Memory B cell (primary cell): ENCODE data around the gene JUND.

Experiments used
- ATAC-seq: fragments of 150-1000 bp; cut with Tn5 transposase; 2 replicates; pipeline ENCODE4 v1.10.0; 2021; ENCODE audit warnings: low read depth, mild to moderate bottlenecking, moderate library complexity
- DNase-seq, 2 donors: peaks; one replicate each; pipeline ENCODE4 v3.0.0; 2022; ENCODE audit warnings: low spot score in 2 of 2
- H3K27ac Mint-ChIP-seq: one replicate; pipeline ENCODE4 v1.8.0; 2022; ENCODE audit warnings: mild to moderate bottlenecking, moderate library complexity, mixed read lengths
- H3K27me3 Mint-ChIP-seq: one replicate; pipeline ENCODE4 v1.8.0; 2022; ENCODE audit warnings: mixed read lengths
- H3K36me3 Mint-ChIP-seq: one replicate; pipeline ENCODE4 v1.8.0; 2022; ENCODE audit warnings: mild to moderate bottlenecking, mixed read lengths
- H3K4me1 Mint-ChIP-seq: one replicate; pipeline ENCODE4 v1.8.0; 2022; ENCODE audit warnings: mixed read lengths
- H3K4me3 Mint-ChIP-seq: one replicate; pipeline ENCODE4 v1.8.0; 2022; ENCODE audit warnings: mild to moderate bottlenecking, moderate library complexity, mixed read lengths
- H3K9me3 Mint-ChIP-seq: one replicate; pipeline ENCODE4 v1.8.0; 2022; ENCODE audit warnings: mixed read lengths

The JUND gene

GRCh38 chr19:18239303-18239702 is 42.1 kb downstream of the JUND start:
- DNase-seq = no peak
- Mint-ChIP-seq H3K36me3 (peaks cover 2% of the 10 kb centered on the region), H3K4me3 (no peak overlapping the region), H3K4me1 (no peaks in the 10 kb centered on the region), H3K9me3 (no peaks in the 10 kb centered on the region), H3K27me3 (peaks cover 27% of the 10 kb centered on the region), H3K27ac (no peak overlapping the region)
- ATAC-seq = no peak

- peaks cover 36% of the 10 kb centered on the region for H3K27me3 Mint-ChIP-seq
These were observed 47.2 kb downstream of the JUND start for GRCh38 chr19:18234194-18234593.

GRCh38 chr19:18233224-18233825 is 48.1 kb downstream of the JUND start:
- no peak overlapping the region for H3K27ac Mint-ChIP-seq
- H3K4me3 Mint-ChIP-seq = no peak overlapping the region

More at GRCh38 chr19:18234194-18234593, 47.2 kb downstream of the JUND start:
- H3K36me3 Mint-ChIP-seq = peaks cover 2% of the 10 kb centered on the region
- no peak for DNase-seq
- H3K27ac Mint-ChIP-seq = no peak overlapping the region
- no peak for ATAC-seq
- no peak overlapping the region for H3K4me3 Mint-ChIP-seq
- H3K4me1 Mint-ChIP-seq = peaks cover 12% of the 10 kb centered on the region
- no peaks in the 10 kb centered on the region for H3K9me3 Mint-ChIP-seq

GRCh38 chr19:18232540-18233223 is 48.7 kb downstream of the JUND start:
- H3K27ac Mint-ChIP-seq = no peak overlapping the region
- peaks cover 2% of the 10 kb centered on the region for H3K36me3 Mint-ChIP-seq
- no peak overlapping the region for H3K4me3 Mint-ChIP-seq
- ATAC-seq (no peak), DNase-seq (no peak)
- H3K27me3 Mint-ChIP-seq = peaks cover 39% of the 10 kb centered on the region
- no peaks in the 10 kb centered on the region for H3K9me3 Mint-ChIP-seq
- H3K4me1 Mint-ChIP-seq = peaks cover 15% of the 10 kb centered on the region

More at GRCh38 chr19:18233224-18233825, 48.1 kb downstream of the JUND start:
- Mint-ChIP-seq H3K4me1 (peaks cover 12% of the 10 kb centered on the region), H3K9me3 (no peaks in the 10 kb centered on the region), H3K36me3 (peaks cover 2% of the 10 kb centered on the region), H3K27me3 (peaks cover 36% of the 10 kb centered on the region)
- DNase-seq (peak; percentile 47 to 59), ATAC-seq (peak; percentile 62)

GRCh38 chr19:18231775-18232174 is 49.6 kb downstream of the JUND start:
- peaks cover 2% of the 10 kb centered on the region for H3K36me3 Mint-ChIP-seq
- DNase-seq (no peak), ATAC-seq (no peak)
- H3K4me1 Mint-ChIP-seq = peaks cover 17% of the 10 kb centered on the region
- no peak overlapping the region for H3K27ac Mint-ChIP-seq
- H3K4me3 Mint-ChIP-seq = no peak overlapping the region
- H3K9me3 Mint-ChIP-seq = no peaks in the 10 kb centered on the region
- H3K27me3 Mint-ChIP-seq = peaks cover 46% of the 10 kb centered on the region

- H3K27ac Mint-ChIP-seq = no peak overlapping the region
- no peaks in the 10 kb centered on the region for H3K9me3 Mint-ChIP-seq
- no peak for ATAC-seq
These were observed 50.3 kb downstream of the JUND start for GRCh38 chr19:18230941-18231734.

GRCh38 chr19:18229915-18230314 is 51.5 kb downstream of the JUND start:
- peaks cover 39% of the 10 kb centered on the region for H3K27me3 Mint-ChIP-seq
- H3K27ac Mint-ChIP-seq = no peak overlapping the region
- no peaks in the 10 kb centered on the region for H3K36me3 Mint-ChIP-seq
- no peaks in the 10 kb centered on the region for H3K9me3 Mint-ChIP-seq
- peaks cover 25% of the 10 kb centered on the region for H3K4me1 Mint-ChIP-seq
- DNase-seq (no peak), ATAC-seq (no peak)
- H3K4me3 Mint-ChIP-seq = no peak overlapping the region

More at GRCh38 chr19:18230941-18231734, 50.3 kb downstream of the JUND start:
- H3K4me3 Mint-ChIP-seq = no peak overlapping the region
- DNase-seq = no peak
- peaks cover 17% of the 10 kb centered on the region for H3K4me1 Mint-ChIP-seq
- H3K36me3 Mint-ChIP-seq = peaks cover 2% of the 10 kb centered on the region
- peaks cover 45% of the 10 kb centered on the region for H3K27me3 Mint-ChIP-seq
